Tibial artery (tissue), 4 donors: Measurements from ENCODE around the gene CTNS.
"Not testable (repeated sequence)": the region's sequence is repeated elsewhere in the genome, so short reads cannot be mapped to it uniquely, and the experiment has no call there.

ENCODE experiments used
- DNase-seq, 2 donors: peaks; one replicate each; pipeline ENCODE4 v3.0.0-alpha.2; 2019
- H3K27ac ChIP-seq, 2 donors: fragments of 200-600 bp; sonication (generic) in 1 of 2; 1 replicate in 1 of 2; 2 replicates in 1 of 2; pipeline ENCODE4 v1.5.1; 2018 to 2019; ENCODE audit warnings: mild to moderate bottlenecking in 1 of 2
- H3K27me3 ChIP-seq, 2 donors: fragments of 200-600 bp; sonication (generic) in 1 of 2; one replicate each; pipeline versions ENCODE4 v1.5.1 to v1.6.0; 2016 to 2019
- H3K36me3 ChIP-seq, 3 donors: fragments of 200-600 bp; sonication (generic) in 2 of 3; one replicate each; pipeline ENCODE4 v1.5.1; 2016 to 2019; ENCODE audit warnings: mild to moderate bottlenecking in 2 of 3
- H3K4me1 ChIP-seq, 4 donors: fragments of 200-600 bp; sonication (generic) in 2 of 4; 1 replicate in 3 of 4; 2 replicates in 1 of 4; pipeline ENCODE4 v1.5.1; 2016 to 2019
- H3K4me3 ChIP-seq, 2 donors: fragments of 200-600 bp; sonication (generic) in 1 of 2; 1 replicate in 1 of 2; 2 replicates in 1 of 2; pipeline ENCODE4 v1.5.1; 2018 to 2019; ENCODE audit warnings: mild to moderate bottlenecking in 2 of 2
- H3K9me3 ChIP-seq, 3 donors: fragments of 200-600 bp; sonication (generic) in 1 of 3; one replicate each; pipeline ENCODE4 v1.5.1; 2016 to 2019
- CTCF ChIP-seq, 2 experiments: fragments of 200-600 bp in 1 of 2; fragments of 450-650 bp in 1 of 2; IDR thresholded peaks; one replicate each; pipeline ENCODE4 v1.5.1; 2017 to 2019; ENCODE audit warnings: antibody characterized with exemption in 2 of 2, mild to moderate bottlenecking in 1 of 2, moderate library complexity in 1 of 2
- intact Hi-C: fragments of 100-400 bp; cut with DNase I; formaldehyde crosslinking; loops from one replicate; pipeline ENCODE4 v1.15.0; 2023; ENCODE audit warnings: low total_unique reads

Gene CTNS

DNA sequence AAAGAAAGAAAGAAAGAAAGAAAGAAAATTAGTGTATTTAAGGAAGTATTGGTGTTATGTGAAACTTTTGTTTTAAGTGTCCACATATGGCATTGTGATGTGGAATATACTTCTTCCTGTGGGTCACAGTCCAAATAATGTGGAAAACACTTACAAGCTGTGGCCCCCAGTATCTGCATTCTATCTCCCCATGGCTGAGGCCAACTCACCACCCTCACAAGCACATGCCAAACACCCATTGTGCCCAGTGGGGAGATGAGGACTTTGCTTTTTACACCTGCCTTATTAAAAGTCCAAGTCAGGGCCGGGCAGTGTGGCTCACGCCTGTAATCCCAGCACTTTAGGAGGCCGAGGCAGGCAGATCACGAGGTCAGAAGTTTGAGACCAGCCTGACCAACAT, 63.4 kb downstream of the CTNS start:
- intact Hi-C loops = no loop called here
- no peak overlapping the region for H3K27ac ChIP-seq
- peaks cover 0 to 14% (median 10%) of the 10 kb centered on the region in 3 donors for H3K9me3 ChIP-seq
- no peak overlapping the region for H3K4me3 ChIP-seq
- no peak for TF ChIP-seq CTCF (IDR thresholded peaks at IDR 0.05)
- DNase-seq = no peak
- peaks cover 9 to 36% of the 10 kb centered on the region in 2 donors for H3K27me3 ChIP-seq
- H3K36me3 ChIP-seq = no peaks in the 10 kb centered on the region
- peaks cover 4 to 19% (median 14%) of the 10 kb centered on the region in 4 donors for H3K4me1 ChIP-seq

DNA sequence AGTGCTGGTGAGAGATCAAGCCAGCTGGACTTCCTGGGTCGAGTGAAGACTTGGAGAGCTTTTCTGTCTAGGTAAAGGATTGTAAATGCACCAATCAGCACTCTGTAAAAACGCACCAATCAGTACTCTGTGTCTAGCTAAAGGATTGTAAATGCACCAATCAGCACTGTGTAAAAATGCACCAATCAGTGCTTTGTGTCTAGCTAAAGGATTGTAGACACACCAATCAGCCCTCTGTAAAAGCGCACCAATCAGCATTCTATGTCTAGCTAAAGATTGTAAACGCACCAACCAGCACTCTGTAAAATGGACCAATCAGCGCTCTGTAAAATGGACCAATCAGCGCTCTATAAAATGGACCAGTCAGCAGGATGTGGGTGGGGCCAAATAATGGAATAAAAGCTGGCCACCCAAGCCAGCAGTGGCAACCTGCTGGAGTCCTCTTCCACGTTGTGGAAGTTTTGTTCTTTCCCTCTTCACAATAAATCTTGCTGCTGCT, 65.5 kb downstream of the CTNS start:
- DNase-seq, H3K4me1 ChIP-seq, H3K27ac ChIP-seq, H3K36me3 ChIP-seq, intact Hi-C loops, H3K4me3 ChIP-seq: not testable (repeated sequence)
- peaks cover 0 to 14% (median 10%) of the 10 kb centered on the region in 3 donors for H3K9me3 ChIP-seq
- peaks cover 0 to 14% of the 10 kb centered on the region in 2 donors for H3K27me3 ChIP-seq

- DNase-seq = no peak
- H3K36me3 ChIP-seq = no peaks in the 10 kb centered on the region
- H3K27ac ChIP-seq = no peak overlapping the region
- no peak for TF ChIP-seq CTCF (IDR thresholded peaks at IDR 0.05)
- intact Hi-C loops = no loop called here
- H3K4me1 ChIP-seq = no peaks in the 10 kb centered on the region
- no peaks in the 10 kb centered on the region for H3K9me3 ChIP-seq
- no peaks in the 10 kb centered on the region for H3K27me3 ChIP-seq
- no peak overlapping the region for H3K4me3 ChIP-seq
These were observed 68.6 kb downstream of the CTNS start for GRCh38 chr17:3704931-3705717.

GRCh38 chr17:3705718-3705984, 69.1 kb downstream of the CTNS start:
- H3K36me3 ChIP-seq, DNase-seq, H3K4me1 ChIP-seq, intact Hi-C loops, H3K4me3 ChIP-seq, H3K27me3 ChIP-seq, H3K9me3 ChIP-seq, H3K27ac ChIP-seq: not testable (repeated sequence)

- H3K36me3 ChIP-seq = peaks cover 0 to 19% (median 6%) of the 10 kb centered on the region in 3 donors
- no peak overlapping the region for H3K27ac ChIP-seq
- no peak overlapping the region for H3K4me3 ChIP-seq
- TF ChIP-seq CTCF (IDR thresholded peaks at IDR 0.05) = no peak
- no peaks in the 10 kb centered on the region for H3K27me3 ChIP-seq
- H3K4me1 ChIP-seq = no peaks in the 10 kb centered on the region
- DNase-seq = no peak
- H3K9me3 ChIP-seq = no peaks in the 10 kb centered on the region
- intact Hi-C loops = no loop called here
These were observed 71.8 kb downstream of the CTNS start for GRCh38 chr17:3708366-3708765.

DNA sequence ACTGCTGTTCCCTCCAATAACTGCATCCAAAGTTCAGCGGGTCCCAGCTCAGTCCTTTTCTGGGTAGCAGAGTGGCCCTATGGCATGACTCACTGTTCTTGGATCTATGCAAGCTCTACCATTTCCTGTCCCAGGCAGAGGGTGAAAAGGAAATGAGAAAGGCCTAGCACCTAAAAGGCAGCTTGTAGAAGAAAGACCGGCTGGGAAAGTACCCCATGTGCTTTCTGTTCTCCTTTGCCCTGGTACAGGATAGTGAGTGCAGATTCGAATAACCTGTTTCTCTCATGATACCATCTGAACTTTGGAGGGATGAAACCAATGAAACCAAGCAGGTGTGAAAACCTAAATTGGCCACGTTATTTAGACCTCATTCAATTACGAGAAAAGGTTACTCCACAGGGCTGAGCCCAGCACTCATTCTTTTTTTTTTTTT, 74.4 kb downstream of the CTNS start:
- Histone ChIP-seq H3K4me3 (no peak overlapping the region), H3K27me3 (no peaks in the 10 kb centered on the region), H3K9me3 (no peaks in the 10 kb centered on the region), H3K27ac (no peak overlapping the region), H3K4me1 (no peaks in the 10 kb centered on the region), H3K36me3 (peaks cover 14 to 45% (median 27%) of the 10 kb centered on the region in 3 donors)
- TF ChIP-seq CTCF (IDR thresholded peaks at IDR 0.05) = no peak
- no peak for DNase-seq
- intact Hi-C loops = no loop called here
